ENCODE results near the gene SEC24C.
"Not testable (repeated sequence)": the region's sequence is repeated elsewhere in the genome, so short reads cannot be mapped to it uniquely, and the experiment has no call there.

Gene SEC24C

GRCh38 chr10:73743905-73744663, at the start of gene SEC24C:
SEC24C (plus strand) TSS chr10:73744372; CDS start chr10:73746833, 2,461 bp downstream.
- DNase-seq (ENCODE audit: low read depth) = peak; percentile 84
- no peak for TF ChIP-seq CTCF (IDR thresholded peaks at IDR 0.05; ENCODE audit: control insufficient read depth, insufficient read depth, low read depth, low read length, missing control alignments)
- H3K4me3 ChIP-seq (ENCODE audit: control insufficient read depth, low read depth, low read length) = peak within 1 kb of the TSS; percentile 88

GRCh38 chr10:73695302-73695701, 48.9 kb upstream of the SEC24C start:
- H3K4me3 ChIP-seq (ENCODE audit: control insufficient read depth, low read depth, low read length) = not testable (repeated sequence)

GRCh38 chr10:73697675-73698159, 46.5 kb upstream of the SEC24C start, which contains the start of gene AGAP5:
AGAP5 (minus strand) TSS chr10:73698109; CDS start chr10:73697755, 354 bp downstream.
- DNase-seq (ENCODE audit: low read depth); H3K4me3 ChIP-seq (ENCODE audit: control insufficient read depth, low read depth, low read length): not testable (repeated sequence)

More at GRCh38 chr10:73695302-73695701, 48.9 kb upstream of the SEC24C start:
- DNase-seq (ENCODE audit: low read depth) = not testable (repeated sequence)

- not testable (repeated sequence) for H3K4me3 ChIP-seq (ENCODE audit: control insufficient read depth, low read depth, low read length); DNase-seq (ENCODE audit: low read depth)
Observed at GRCh38 chr10:73698819-73699218, 45.4 kb upstream of the SEC24C start.

GRCh38 chr10:73703924-73704323, 40.2 kb upstream of the SEC24C start:
- H3K4me3 ChIP-seq (ENCODE audit: control insufficient read depth, low read depth, low read length) = not testable (repeated sequence)

GRCh38 chr10:73705506-73706072, 38.6 kb upstream of the SEC24C start:
- not testable (repeated sequence) for H3K4me3 ChIP-seq (ENCODE audit: control insufficient read depth, low read depth, low read length); DNase-seq (ENCODE audit: low read depth)

More at GRCh38 chr10:73703924-73704323, 40.2 kb upstream of the SEC24C start:
- DNase-seq (ENCODE audit: low read depth) = not testable (repeated sequence)

- H3K4me3 ChIP-seq (ENCODE audit: control insufficient read depth, low read depth, low read length) = not testable (repeated sequence)
Observed at GRCh38 chr10:73706488-73706887, 37.7 kb upstream of the SEC24C start.

GRCh38 chr10:73707628-73708027, 36.5 kb upstream of the SEC24C start:
- DNase-seq (ENCODE audit: low read depth); H3K4me3 ChIP-seq (ENCODE audit: control insufficient read depth, low read depth, low read length): not testable (repeated sequence)

More at GRCh38 chr10:73706488-73706887, 37.7 kb upstream of the SEC24C start:
- DNase-seq (ENCODE audit: low read depth) = not testable (repeated sequence)

GRCh38 chr10:73708122-73708521, 36.0 kb upstream of the SEC24C start:
- not testable (repeated sequence) for DNase-seq (ENCODE audit: low read depth); H3K4me3 ChIP-seq (ENCODE audit: control insufficient read depth, low read depth, low read length)

GRCh38 chr10:73711683-73712082, 32.5 kb upstream of the SEC24C start:
- not testable (repeated sequence) for H3K4me3 ChIP-seq (ENCODE audit: control insufficient read depth, low read depth, low read length); DNase-seq (ENCODE audit: low read depth)

GRCh38 chr10:73713912-73714311, 30.3 kb upstream of the SEC24C start:
- DNase-seq (ENCODE audit: low read depth); H3K4me3 ChIP-seq (ENCODE audit: control insufficient read depth, low read depth, low read length): not testable (repeated sequence)

GRCh38 chr10:73714483-73714882, 29.7 kb upstream of the SEC24C start:
- not testable (repeated sequence) for H3K4me3 ChIP-seq (ENCODE audit: control insufficient read depth, low read depth, low read length); DNase-seq (ENCODE audit: low read depth)

- not testable (repeated sequence) for H3K4me3 ChIP-seq (ENCODE audit: control insufficient read depth, low read depth, low read length); DNase-seq (ENCODE audit: low read depth)
Observed at GRCh38 chr10:73715179-73716156, 28.7 kb upstream of the SEC24C start.
